Right ventricle myocardium inferior (tissue), 1 donor: ENCODE measurements around the gene SYNDIG1. TPM values are rescaled to one million over a fixed set of nuclear protein-coding genes. Genes with fewer than 3 reads are reported as not detected.

Experiments
- ATAC-seq: fragments of 200-7000 bp; cut with Tn5 transposase; one replicate; pipeline ENCODE4 v1.9.1; 2020; ENCODE audit warnings: mild to moderate bottlenecking, moderate library complexity
- DNase-seq: peaks from one replicate; pipeline ENCODE4 v3.0.0; 2021; ENCODE audit errors: missing footprints
- intact Hi-C: fragments of 100-400 bp; cut with DNase I; formaldehyde crosslinking; loops from one replicate; pipeline ENCODE4 v1.11.0; 2022
- total RNA-seq: library from RNA; stranded (reverse); fragmentation: NEBNext Ultra II Directional; extraction: Animal tissue kit (Norgen Biotek cat#: 25700); gene quantifications from one replicate; pipeline ENCODE4 v1.2.1, GENCODE V29; 2021
- donor health status: DM: no; HTN: yes; CAD: no; lungs with severe emphysema.

SYNDIG1 gene
- total RNA-seq, 1 donor from 2014 or later: 15.8 TPM

GRCh38 chr20:24653306-24653705 lies 183.9 kb downstream of the SYNDIG1 start:
- DNase-seq (no peak), ATAC-seq (no peak)
- intact Hi-C loops: no loop called here

- no peak for DNase-seq
- ATAC-seq: no peak
- intact Hi-C loops: no loop called here
Measured at GRCh38 chr20:24654425-24654824, 185.0 kb downstream of the SYNDIG1 start.

GRCh38 chr20:24656391-24656790 lies 187.0 kb downstream of the SYNDIG1 start:
- ATAC-seq (no peak), DNase-seq (no peak)
- intact Hi-C loops: no loop called here

GRCh38 chr20:24657196-24657595 lies 187.8 kb downstream of the SYNDIG1 start:
- no peak for ATAC-seq
- intact Hi-C loops: no loop called here
- no peak for DNase-seq

GRCh38 chr20:24657878-24658620 lies 188.6 kb downstream of the SYNDIG1 start:
- intact Hi-C loops: no loop called here
- DNase-seq (no peak), ATAC-seq (no peak)

GRCh38 chr20:24658920-24659660 lies 189.7 kb downstream of the SYNDIG1 start:
- DNase-seq (no peak), ATAC-seq (peak; percentile 74)
- intact Hi-C loops: no loop called here

- ATAC-seq (no peak), DNase-seq (no peak)
- intact Hi-C loops: no loop called here
Measured at GRCh38 chr20:24659835-24660234, 190.4 kb downstream of the SYNDIG1 start.

- no peak for ATAC-seq
- intact Hi-C loops: no loop called here
- DNase-seq: no peak
Measured at GRCh38 chr20:24660651-24661050, 191.2 kb downstream of the SYNDIG1 start.

- no peak for ATAC-seq
- no peak for DNase-seq
- intact Hi-C loops: no loop called here
Measured at GRCh38 chr20:24661255-24661654, 191.8 kb downstream of the SYNDIG1 start.

GRCh38 chr20:24662322-24662721 lies 192.9 kb downstream of the SYNDIG1 start:
- no peak for ATAC-seq
- no peak for DNase-seq
- intact Hi-C loops: no loop called here

- no peak for DNase-seq
- intact Hi-C loops: no loop called here
- no peak for ATAC-seq
Measured at GRCh38 chr20:24662752-24663365, 193.4 kb downstream of the SYNDIG1 start.

- intact Hi-C loops: no loop called here
- DNase-seq (no peak), ATAC-seq (no peak)
Measured at GRCh38 chr20:24663496-24663895, 194.1 kb downstream of the SYNDIG1 start.

- ATAC-seq: no peak
- DNase-seq: no peak
- intact Hi-C loops: no loop called here
Measured at GRCh38 chr20:24664266-24664986, 195.0 kb downstream of the SYNDIG1 start.

GRCh38 chr20:24665196-24665595 lies 195.8 kb downstream of the SYNDIG1 start:
- DNase-seq (no peak), ATAC-seq (no peak)
- intact Hi-C loops: no loop called here

- intact Hi-C loops: no loop called here
- no peak for ATAC-seq
- no peak for DNase-seq
Measured at GRCh38 chr20:24665741-24666191, 196.3 kb downstream of the SYNDIG1 start.

- ATAC-seq: no peak
- intact Hi-C loops: no loop called here
- DNase-seq: no peak
Measured at GRCh38 chr20:24667689-24668383, 198.4 kb downstream of the SYNDIG1 start.

- no peak for ATAC-seq
- intact Hi-C loops: no loop called here
- no peak for DNase-seq
Measured at GRCh38 chr20:24668384-24668702, 198.9 kb downstream of the SYNDIG1 start.

GRCh38 chr20:24668791-24669190 lies 199.4 kb downstream of the SYNDIG1 start:
- ATAC-seq (no peak), DNase-seq (no peak)
- intact Hi-C loops: no loop called here

GRCh38 chr20:24669701-24670100 lies 200.3 kb downstream of the SYNDIG1 start:
- intact Hi-C loops: no loop called here
- ATAC-seq: no peak
- DNase-seq: no peak
